ENCODE data around the gene PRPF38A.

DNA sequence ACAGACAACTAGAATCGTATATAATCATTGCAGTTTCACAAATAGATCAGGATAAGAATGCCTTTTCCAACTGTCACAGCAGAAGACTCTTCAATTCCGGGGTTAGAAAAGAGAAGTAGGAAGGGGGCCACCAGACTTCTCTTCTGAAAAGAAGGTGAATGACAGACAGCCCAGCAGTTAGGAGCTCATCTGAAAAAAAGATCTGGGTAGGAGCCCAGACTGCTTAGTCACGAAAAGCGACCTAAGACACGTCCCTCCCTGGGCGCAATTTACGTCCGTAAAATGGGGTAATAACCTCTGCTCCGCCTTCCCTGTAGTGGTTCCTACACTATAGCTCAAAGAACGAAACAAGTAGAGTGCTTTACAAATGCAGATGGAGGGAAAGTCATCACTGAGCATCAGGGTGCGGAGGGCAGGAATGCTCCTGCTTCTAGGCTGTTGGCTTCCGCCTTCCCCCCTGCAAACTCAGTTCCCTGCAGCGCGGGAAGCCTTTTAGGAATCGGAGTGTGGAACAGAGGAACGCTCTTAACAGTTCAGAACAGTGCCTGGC, 761 bp upstream of the PRPF38A start:
- TF ChIP-seq FOXP2 (optimal IDR thresholded peaks at IDR 0.05; ENCODE audit: control extremely low read depth, extremely low read length, insufficient read depth): no peak
- TF ChIP-seq POLR2AphosphoS5 (IDR thresholded peaks at IDR 0.05; ENCODE audit: borderline replicate concordance, low read depth, low read length): no peak
- TF ChIP-seq EZH2 (IDR thresholded peaks at IDR 0.05): no peak

All from SK-N-MC (cell line).